Activated CD8-positive, alpha-beta memory T cell treated with anti-CD3 and anti-CD28 coated beads, Interleukin-2, amount 10 ng/mL, durations not matched to agents 7 days and 5 days (primary cell): ENCODE measurements around the gene ENPP7. TPM values are rescaled to one million over a fixed set of nuclear protein-coding genes. Genes with fewer than 3 reads are reported as not detected.

Source experiments
- ATAC-seq: fragments of 150-1000 bp; cut with Tn5 transposase; one replicate; pipeline ENCODE4 v1.10.0; 2021; ENCODE audit warnings: moderate library complexity
- CTCF ChIA-PET: fragments of 350-600 bp; sonication (Branson Sonifier 250); formaldehyde crosslinking; loops from one replicate; lab custom pipeline; 2021; ENCODE audit warnings: antibody characterized with exemption; lab: Charles Lee
- DNase-seq: peaks from one replicate; pipeline ENCODE4 v3.0.0-alpha.2; 2020
- H3K27ac Mint-ChIP-seq: one replicate; pipeline ENCODE4 v1.8.0; 2021; ENCODE audit warnings: mild to moderate bottlenecking, mixed read lengths
- H3K27me3 Mint-ChIP-seq: one replicate; pipeline ENCODE4 v1.8.0; 2021; ENCODE audit warnings: mixed read lengths
- H3K36me3 Mint-ChIP-seq: one replicate; pipeline ENCODE4 v1.8.0; 2021; ENCODE audit warnings: mild to moderate bottlenecking, mixed read lengths
- H3K4me1 Mint-ChIP-seq: one replicate; pipeline ENCODE4 v1.8.0; 2021; ENCODE audit warnings: mixed read lengths
- H3K4me3 Mint-ChIP-seq: one replicate; pipeline ENCODE4 v1.8.0; 2021; ENCODE audit warnings: mild to moderate bottlenecking, moderate library complexity, mixed read lengths
- H3K9me3 Mint-ChIP-seq: one replicate; pipeline ENCODE4 v1.8.0; 2022; ENCODE audit warnings: low read depth, mixed read lengths
- total RNA-seq, 2 experiments: library from RNA; stranded (reverse); gene quantifications; one replicate each; pipeline ENCODE4 v1.2.3, GENCODE V29; 2021

The ENPP7 gene
- total RNA-seq, 2 experiments from 2014 or later = 0.23 TPM

- ATAC-seq (no peak), DNase-seq (no peak)
- Mint-ChIP-seq H3K27ac (no peak overlapping the region), H3K4me3 (no peak overlapping the region), H3K27me3 (no peaks in the 10 kb centered on the region), H3K36me3 (no peaks in the 10 kb centered on the region), H3K9me3 (no peaks in the 10 kb centered on the region), H3K4me1 (no peaks in the 10 kb centered on the region)
- CTCF ChIA-PET = interaction anchor here (1.1 kb wide), 1 partner anchor 637 kb away, joined by 3 read pairs; the partner anchor contains the start of gene ENGASE
These were observed 18.9 kb upstream of the ENPP7 start for GRCh38 chr17:79711715-79712305.

GRCh38 chr17:79713391-79713790, 17.4 kb upstream of the ENPP7 start:
- no peak for DNase-seq
- ATAC-seq = no peak
- Mint-ChIP-seq H3K27ac (no peak overlapping the region), H3K9me3 (no peaks in the 10 kb centered on the region), H3K4me3 (no peak overlapping the region), H3K27me3 (no peaks in the 10 kb centered on the region), H3K36me3 (no peaks in the 10 kb centered on the region), H3K4me1 (no peaks in the 10 kb centered on the region)
- CTCF ChIA-PET = no interaction called here

GRCh38 chr17:79714176-79715097, 16.3 kb upstream of the ENPP7 start:
- no peak overlapping the region for H3K27ac Mint-ChIP-seq
- no peak for DNase-seq
- CTCF ChIA-PET = no interaction called here
- H3K36me3 Mint-ChIP-seq = no peaks in the 10 kb centered on the region
- no peak overlapping the region for H3K4me3 Mint-ChIP-seq
- no peak for ATAC-seq
- no peaks in the 10 kb centered on the region for H3K4me1 Mint-ChIP-seq
- no peaks in the 10 kb centered on the region for H3K9me3 Mint-ChIP-seq
- H3K27me3 Mint-ChIP-seq = no peaks in the 10 kb centered on the region

GRCh38 chr17:79715098-79715942, 15.4 kb upstream of the ENPP7 start:
- DNase-seq = no peak
- no peak for ATAC-seq
- no peaks in the 10 kb centered on the region for H3K36me3 Mint-ChIP-seq
- no peaks in the 10 kb centered on the region for H3K9me3 Mint-ChIP-seq
- H3K4me1 Mint-ChIP-seq = no peaks in the 10 kb centered on the region
- no peak overlapping the region for H3K4me3 Mint-ChIP-seq
- CTCF ChIA-PET = no interaction called here
- no peaks in the 10 kb centered on the region for H3K27me3 Mint-ChIP-seq
- H3K27ac Mint-ChIP-seq = no peak overlapping the region

- DNase-seq = no peak
- no peak overlapping the region for H3K4me3 Mint-ChIP-seq
- no peaks in the 10 kb centered on the region for H3K36me3 Mint-ChIP-seq
- H3K4me1 Mint-ChIP-seq = no peaks in the 10 kb centered on the region
- ATAC-seq = no peak
- no peaks in the 10 kb centered on the region for H3K27me3 Mint-ChIP-seq
- H3K9me3 Mint-ChIP-seq = no peaks in the 10 kb centered on the region
- H3K27ac Mint-ChIP-seq = no peak overlapping the region
- CTCF ChIA-PET = no interaction called here
These were observed 14.6 kb upstream of the ENPP7 start for GRCh38 chr17:79715943-79716797.

GRCh38 chr17:79720705-79721292, 9.9 kb upstream of the ENPP7 start:
- H3K4me3 Mint-ChIP-seq = no peak overlapping the region
- H3K27me3 Mint-ChIP-seq = no peaks in the 10 kb centered on the region
- H3K36me3 Mint-ChIP-seq = no peaks in the 10 kb centered on the region
- DNase-seq (no peak), ATAC-seq (no peak)
- H3K9me3 Mint-ChIP-seq = no peaks in the 10 kb centered on the region
- no peak overlapping the region for H3K27ac Mint-ChIP-seq
- CTCF ChIA-PET = no interaction called here
- no peaks in the 10 kb centered on the region for H3K4me1 Mint-ChIP-seq

GRCh38 chr17:79721993-79722671, 8.6 kb upstream of the ENPP7 start:
- Mint-ChIP-seq H3K27ac (no peak overlapping the region), H3K27me3 (no peaks in the 10 kb centered on the region), H3K9me3 (no peaks in the 10 kb centered on the region), H3K4me1 (no peaks in the 10 kb centered on the region), H3K36me3 (no peaks in the 10 kb centered on the region), H3K4me3 (no peak overlapping the region)
- CTCF ChIA-PET = no interaction called here
- DNase-seq = no peak
- ATAC-seq = no peak

GRCh38 chr17:79722787-79723186, 8.0 kb upstream of the ENPP7 start:
- no peaks in the 10 kb centered on the region for H3K36me3 Mint-ChIP-seq
- H3K9me3 Mint-ChIP-seq = no peaks in the 10 kb centered on the region
- H3K27me3 Mint-ChIP-seq = no peaks in the 10 kb centered on the region
- CTCF ChIA-PET = no interaction called here
- H3K27ac Mint-ChIP-seq = no peak overlapping the region
- H3K4me1 Mint-ChIP-seq = peaks cover 1% of the 10 kb centered on the region
- H3K4me3 Mint-ChIP-seq = no peak overlapping the region
- DNase-seq = no peak
- no peak for ATAC-seq

GRCh38 chr17:79728169-79728907, 2.4 kb upstream of the ENPP7 start:
- CTCF ChIA-PET = interaction anchor here (0.5 to 2.4 kb wide), 7 partner anchors 10 to 373 kb away, joined by 3 to 12 read pairs (median 4); partner anchors contain the start of gene GAA
- peaks cover 18% of the 10 kb centered on the region for H3K4me1 Mint-ChIP-seq
- no peaks in the 10 kb centered on the region for H3K9me3 Mint-ChIP-seq
- ATAC-seq (peak; percentile 89), DNase-seq (peak; percentile 93)
- peak overlapping the region; percentile 60 for H3K4me3 Mint-ChIP-seq
- H3K36me3 Mint-ChIP-seq = no peaks in the 10 kb centered on the region
- peak overlapping the region; percentile 85 for H3K27ac Mint-ChIP-seq
- no peaks in the 10 kb centered on the region for H3K27me3 Mint-ChIP-seq

- ATAC-seq = peak; percentile 32
- Mint-ChIP-seq H3K27me3 (no peaks in the 10 kb centered on the region), H3K27ac (no peak overlapping the region), H3K4me1 (peaks cover 21% of the 10 kb centered on the region), H3K9me3 (no peaks in the 10 kb centered on the region), H3K36me3 (no peaks in the 10 kb centered on the region), H3K4me3 (no peak overlapping the region)
- DNase-seq = no peak
- CTCF ChIA-PET = interaction anchor here (0.5 to 2.4 kb wide), 7 partner anchors 12 to 373 kb away, joined by 3 to 12 read pairs (median 4); partner anchors contain the start of gene GAA
These were observed 1.8 kb upstream of the ENPP7 start for GRCh38 chr17:79728908-79729471.

- ATAC-seq (no peak), DNase-seq (no peak)
- H3K9me3 Mint-ChIP-seq = no peaks in the 10 kb centered on the region
- peaks cover 21% of the 10 kb centered on the region for H3K4me1 Mint-ChIP-seq
- H3K27ac Mint-ChIP-seq = no peak overlapping the region
- H3K36me3 Mint-ChIP-seq = no peaks in the 10 kb centered on the region
- no peaks in the 10 kb centered on the region for H3K27me3 Mint-ChIP-seq
- CTCF ChIA-PET = interaction anchor here (1.2 kb wide), 1 partner anchor 12 kb away, joined by 4 read pairs; no protein-coding TSS in a partner anchor
- H3K4me3 Mint-ChIP-seq = no peak overlapping the region
These were observed 982 bp upstream of the ENPP7 start for GRCh38 chr17:79729761-79730160.
